IMR-90 (cell line): ENCODE results near the gene NT5DC1. TPM values are rescaled to one million over a fixed set of nuclear protein-coding genes. Genes with fewer than 3 reads are reported as not detected.

Source experiments
- ATAC-seq: fragments of 200-7000 bp; cut with Tn5 transposase; 2 replicates; pipeline ENCODE4 v1.9.1; 2020; ENCODE audit warnings: low read depth, mild to moderate bottlenecking, moderate library complexity
- BruUV-seq: library from RNA; stranded (reverse); fragments of 400-500 nt; replicated peaks from 2 replicates; lab custom pipeline; 2021; lab: Mats Ljungman, UMichigan
- CTCF ChIA-PET: fragments of 300-600 bp; formaldehyde crosslinking; extraction: SDS; loops from one replicate; lab custom pipeline; 2021; ENCODE audit warnings: antibody characterized with exemption; lab: Yijun Ruan, JAX
- POLR2A ChIA-PET: fragments of 300-600 bp; sonication (Branson Sonifier 250); formaldehyde crosslinking; loops from one replicate; lab custom pipeline; 2022; ENCODE audit warnings: antibody characterized with exemption; ENCODE audit not compliant: unreplicated experiment; lab: Charles Lee
- DNase-seq: peaks from one replicate; pipeline ENCODE4 v3.0.0; 2013
- H2AFZ ChIP-seq: replicated peaks from 2 replicates; pipeline ENCODE3; 2013; ENCODE audit warnings: low read length, mild to moderate bottlenecking; ENCODE audit not compliant: poor library complexity
- H2AK5ac ChIP-seq: 2 replicates; pipeline ENCODE4 v1.6.1; 2013; ENCODE audit warnings: low read depth, low read length, inconsistent platforms
- H2AK9ac ChIP-seq: replicated peaks from 2 replicates; pipeline ENCODE3; 2013; ENCODE audit warnings: mild to moderate bottlenecking, low read depth, low read length, moderate library complexity; ENCODE audit not compliant: poor library complexity
- H2BK120ac ChIP-seq: 2 replicates; pipeline ENCODE4 v1.6.1; 2013; ENCODE audit warnings: low read depth, low read length, inconsistent platforms
- H2BK15ac ChIP-seq: 3 replicates; pipeline ENCODE4 v1.6.1; 2013; ENCODE audit warnings: low read depth, low read length, inconsistent platforms
- H2BK20ac ChIP-seq: 2 replicates; pipeline ENCODE4 v1.6.1; 2013; ENCODE audit warnings: low read depth, mild to moderate bottlenecking, inconsistent platforms, low read length, moderate library complexity
- H2BK5ac ChIP-seq: 2 replicates; pipeline ENCODE4 v1.6.1; 2013; ENCODE audit warnings: mild to moderate bottlenecking, low read depth, low read length, inconsistent platforms; ENCODE audit not compliant: poor library complexity, severe bottlenecking
- H3K14ac ChIP-seq: replicated peaks from 2 replicates; pipeline ENCODE4 v1.6.1; 2013; ENCODE audit warnings: low read depth, low read length, inconsistent platforms
- H3K18ac ChIP-seq: 2 replicates; pipeline ENCODE4 v1.6.1; 2013; ENCODE audit warnings: low read depth, low read length, control low read depth
- H3K23ac ChIP-seq: 2 replicates; pipeline ENCODE4 v1.6.1; 2013; ENCODE audit warnings: low read depth, low read length, inconsistent platforms
- H3K27ac ChIP-seq: 2 replicates; pipeline ENCODE4 v1.5.1; 2013; ENCODE audit warnings: mild to moderate bottlenecking, control low read depth, low read length; ENCODE audit not compliant: insufficient read depth
- H3K27me3 ChIP-seq: 2 replicates; pipeline ENCODE4 v1.6.1; 2013; ENCODE audit warnings: low read length; ENCODE audit not compliant: control insufficient read depth, insufficient read depth
- H3K36me3 ChIP-seq: 2 replicates; pipeline ENCODE4 v1.6.1; 2013; ENCODE audit warnings: low read length, mixed read lengths; ENCODE audit not compliant: control insufficient read depth, insufficient read depth
- H3K4ac ChIP-seq: 2 replicates; pipeline ENCODE4 v1.6.1; 2013; ENCODE audit warnings: low read depth, low read length, inconsistent platforms
- H3K4me1 ChIP-seq: 2 replicates; pipeline ENCODE4 v1.6.1; 2013; ENCODE audit warnings: low read length, mixed read lengths; ENCODE audit not compliant: control insufficient read depth, insufficient read depth
- H3K4me2 ChIP-seq: 2 replicates; pipeline ENCODE4 v1.6.1; 2013; ENCODE audit warnings: low read depth, mild to moderate bottlenecking, control low read depth, low read length, moderate library complexity
- H3K4me3 ChIP-seq: 2 replicates; pipeline ENCODE4 v1.5.1; 2013; ENCODE audit warnings: low read depth, mild to moderate bottlenecking, control low read depth, low read length, moderate library complexity; ENCODE audit not compliant: insufficient read depth
- H3K56ac ChIP-seq: 2 replicates; pipeline ENCODE4 v1.6.1; 2013; ENCODE audit warnings: low read length, inconsistent platforms; ENCODE audit not compliant: insufficient read depth; ENCODE audit errors: extremely low read depth
- H3K79me1 ChIP-seq, 2 experiments: 2 replicates each; pipeline ENCODE4 v1.6.1; 2013; ENCODE audit warnings: low read length in 2 of 2, inconsistent platforms in 1 of 2, low read depth in 1 of 2
- H3K9ac ChIP-seq: 2 replicates; pipeline ENCODE4 v1.6.1; 2013; ENCODE audit warnings: low read depth, low read length, control low read depth
- H3K9me1 ChIP-seq: 2 replicates; pipeline ENCODE4 v1.6.1; 2013; ENCODE audit warnings: low read length, inconsistent platforms; ENCODE audit not compliant: insufficient read depth
- H3K9me3 ChIP-seq: 2 replicates; pipeline ENCODE4 v1.6.1; 2013; ENCODE audit warnings: low read length; ENCODE audit not compliant: control insufficient read depth, insufficient read depth
- H4K20me1 ChIP-seq: 2 replicates; pipeline ENCODE4 v1.6.1; 2013; ENCODE audit warnings: low read length, inconsistent platforms; ENCODE audit not compliant: insufficient read depth
- H4K5ac ChIP-seq: 2 replicates; pipeline ENCODE4 v1.6.1; 2013; ENCODE audit warnings: mild to moderate bottlenecking, low read depth, low read length, control low read depth
- H4K8ac ChIP-seq, 2 experiments: 2 replicates each; pipeline ENCODE4 v1.6.1; 2013; ENCODE audit warnings: low read depth in 2 of 2, low read length in 2 of 2, control low read depth in 1 of 2, inconsistent platforms in 1 of 2
- H4K91ac ChIP-seq: 2 replicates; pipeline ENCODE4 v1.6.1; 2013; ENCODE audit warnings: low read depth, low read length, inconsistent platforms; ENCODE audit not compliant: insufficient read depth
- BHLHE40 ChIP-seq: fragments of 150-350 bp; IDR thresholded peaks from 2 replicates; pipeline ENCODE4 v1.6.1; 2016; ENCODE audit warnings: mild to moderate bottlenecking, low read depth, low read length
- CHD1 ChIP-seq: IDR thresholded peaks from 2 replicates; pipeline ENCODE4 v1.6.1; 2012; ENCODE audit warnings: low read depth, low read length, improper control_type of control experiment
- ELK1 ChIP-seq: fragments of 150-350 bp; IDR thresholded peaks from 2 replicates; pipeline ENCODE4 v1.6.1; 2016; ENCODE audit warnings: low read depth, mild to moderate bottlenecking, low read length, moderate library complexity, borderline replicate concordance
- MAFK ChIP-seq: IDR thresholded peaks from 2 replicates; pipeline ENCODE4 v1.6.1; 2012; ENCODE audit warnings: low read depth, low read length, improper control_type of control experiment
- POLR2A ChIP-seq: IDR thresholded peaks from 2 replicates; pipeline ENCODE4 v1.6.1; 2012; ENCODE audit warnings: mild to moderate bottlenecking, low read depth, low read length
- RAD21 ChIP-seq: IDR thresholded peaks from 2 replicates; pipeline ENCODE4 v1.6.1; 2012; ENCODE audit warnings: low read length, improper control_type of control experiment
- WGBS, 2 experiments: methylation state at CpG; one replicate each; pipeline versions ENCODE4 v1.1.5 to v1.1.7; 2013; ENCODE audit warnings: missing lambda C conversion rate in 2 of 2; ENCODE audit not compliant: insufficient read length in 1 of 2; ENCODE audit errors: extremely low coverage in 2 of 2; 5-methylcytosine and 5-hydroxymethylcytosine counted together
- dilution Hi-C: fragments of 300-500 bp; cut with HindIII; formaldehyde crosslinking; loops from one replicate; pipeline ENCODE4 v1.14.3; 2018; ENCODE audit warnings: low sequenced_read_pairs; ENCODE audit not compliant: unreplicated experiment
- in situ Hi-C: fragments of 300-500 bp; cut with MboI; formaldehyde crosslinking; loops from 3 replicates; pipeline ENCODE4 v1.14.3; 2019; ENCODE audit warnings: low sequenced_read_pairs, inconsistent platforms, mixed read lengths
- intact Hi-C: fragments of 100-400 bp; cut with micrococcal nuclease; formaldehyde crosslinking; loops from 2 replicates; pipeline ENCODE4 v1.10.0; 2022
- polyA plus RNA-seq, 3 experiments: library from polyadenylated mRNA; depleted of rRNA; stranded (reverse); fragments of >200 nt; gene quantifications; 2 replicates each; pipeline ENCODE4 v1.2.3, GENCODE V29; 2012; ENCODE audit warnings: low replicate concordance in 1 of 3
- total RNA-seq: library from RNA; depleted of rRNA; stranded (reverse); fragments of >200 nt; gene quantifications from 2 replicates; pipeline ENCODE4 v1.2.3, GENCODE V29; 2012

The NT5DC1 gene
- total and polyA plus RNA-seq, 2 of the 4 experiments (the other 2 are of a cell fraction): 11.7 to 16.8 TPM

DNA sequence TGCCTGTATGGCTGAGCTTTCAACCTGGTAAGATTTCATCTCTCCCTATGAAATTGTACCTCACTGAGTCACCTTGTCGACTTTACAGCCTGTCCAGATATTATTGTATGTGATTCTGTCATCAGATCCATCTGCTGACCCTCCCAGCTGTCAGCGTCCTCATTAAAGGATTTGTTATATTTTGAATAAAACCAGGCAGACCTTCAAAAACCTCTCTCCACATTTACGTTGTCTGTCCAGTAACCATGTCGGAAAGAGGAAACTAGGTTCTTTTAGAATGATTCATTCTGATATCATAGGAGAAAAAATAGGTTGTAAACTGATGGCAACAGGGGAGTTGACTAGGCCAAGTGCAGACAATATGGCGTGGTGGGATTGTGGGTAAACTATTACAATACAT lies 114.8 kb downstream of the NT5DC1 start:
- H4K8ac ChIP-seq: no peak overlapping the region
- H3K27me3 ChIP-seq: no peaks in the 10 kb centered on the region
- no peaks in the 10 kb centered on the region for H3K36me3 ChIP-seq
- H3K4me3 ChIP-seq: no peak overlapping the region
- POLR2A ChIA-PET: no interaction called here
- H3K27ac ChIP-seq: no peak overlapping the region
- H2AK9ac ChIP-seq: no peak overlapping the region
- no peak overlapping the region; the same call in 1 of the 2 replicates for H3K14ac ChIP-seq
- H4K20me1 ChIP-seq: no peaks in the 10 kb centered on the region
- no peak overlapping the region for H3K56ac ChIP-seq
- DNase-seq (peak; percentile 11), ATAC-seq (no peak)
- H2AFZ ChIP-seq: no peak overlapping the region
- no peak overlapping the region for H3K18ac ChIP-seq
- H2BK120ac ChIP-seq: no peak overlapping the region
- H3K9me3 ChIP-seq: no peaks in the 10 kb centered on the region
- CTCF ChIA-PET: interaction anchor here (0.6 to 1.2 kb wide), 3 partner anchors 21 to 100 kb away, joined by 3 to 6 read pairs (median 3); no protein-coding TSS in a partner anchor
- dilution Hi-C loops (no loop called here), intact Hi-C loops (loop anchor here (5.0 kb wide), 2 partner anchors 37 to 98 kb away; partner anchors contain the start of gene TSPYL4), in situ Hi-C loops (no loop called here)
- H3K4ac ChIP-seq: no peak overlapping the region
- H3K4me1 ChIP-seq: peaks cover 5% of the 10 kb centered on the region
- no TSS peak for BruUV-seq
- no peak overlapping the region for H4K91ac ChIP-seq
- H4K5ac ChIP-seq: no peak overlapping the region
- no peak overlapping the region for H3K4me2 ChIP-seq
- no peak overlapping the region for H3K9ac ChIP-seq
- no peaks in the 10 kb centered on the region for H3K79me1 ChIP-seq
- H2BK15ac ChIP-seq: no peak overlapping the region
- no peak overlapping the region for H2BK5ac ChIP-seq
- H2BK20ac ChIP-seq: no peak overlapping the region
- no peak overlapping the region for H2AK5ac ChIP-seq
- no peak for TF ChIP-seq MAFK
- no peak for TF ChIP-seq POLR2A
- no peak for TF ChIP-seq ELK1
- TF ChIP-seq BHLHE40: no peak
- TF ChIP-seq RAD21: no peak
- no peak for TF ChIP-seq CHD1
- peaks cover 3% of the 10 kb centered on the region; the same call in 1 of the 2 replicates for H3K9me1 ChIP-seq
- no peak overlapping the region for H3K23ac ChIP-seq
- WGBS, 2 experiments: no CpG with 5 or more reads among the region's 5 CpGs
